ENCODE results near the gene ADAMTS12.

The ADAMTS12 gene

DNA sequence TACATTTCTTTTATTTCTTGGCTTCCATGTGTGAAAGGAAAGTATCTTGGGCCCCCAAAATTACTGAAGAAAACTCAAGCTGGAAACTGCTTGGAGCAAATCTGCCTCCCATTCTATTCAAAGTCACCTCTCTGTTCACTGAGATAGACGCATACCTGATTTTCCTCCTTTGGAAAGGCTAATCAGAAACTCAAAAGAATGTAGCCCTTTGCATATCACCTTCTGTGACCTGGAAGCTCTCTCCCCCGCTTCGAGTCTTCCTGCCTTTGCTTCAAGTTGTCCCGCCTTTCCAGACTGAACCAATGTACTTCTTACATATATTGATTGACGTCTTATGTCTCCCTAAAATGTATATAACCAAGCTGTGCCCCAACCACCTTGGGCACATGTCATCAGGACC is 39.3 kb upstream of the ADAMTS12 start:
- H3K36me3 ChIP-seq (ENCODE audit: control insufficient read depth in 1 of 2, insufficient read depth in 2 of 2, low read depth in 1 of 2, low read length in 2 of 2), result no peaks in the 10 kb centered on the region
- no peak overlapping the region for H4K91ac ChIP-seq (ENCODE audit: low read length)
- no peak overlapping the region for H2BK120ac ChIP-seq (ENCODE audit: low read depth, low read length)
- WGBS, result 84% methylated on average over 5 of the region's 5 CpGs
- no peak overlapping the region for H2AFZ ChIP-seq (ENCODE audit: low read depth, low read length)
- peaks cover 2% of the 10 kb centered on the region for H3K4me1 ChIP-seq (ENCODE audit: control insufficient read depth, insufficient read depth, low read depth, low read length)
- no peak overlapping the region for H4K8ac ChIP-seq (ENCODE audit: low read length)
- H2BK12ac ChIP-seq (ENCODE audit: low read length in 2 of 2), result no peak overlapping the region
- H3K4me2 ChIP-seq (ENCODE audit: low read length, poor library complexity, severe bottlenecking), result no peak overlapping the region
- no peak for DNase-seq
- no peak overlapping the region for H2BK15ac ChIP-seq (ENCODE audit: low read depth, poor library complexity, severe bottlenecking)
- H3K27ac ChIP-seq (ENCODE audit: low read length, poor library complexity, severe bottlenecking), result no peak overlapping the region
- H3K23ac ChIP-seq (ENCODE audit: low read length in 2 of 2), result no peak overlapping the region
- no peak overlapping the region for H2AK5ac ChIP-seq (ENCODE audit: low read length, severe bottlenecking)
- H3K9me3 ChIP-seq (ENCODE audit: control insufficient read depth, low read length), result no peaks in the 10 kb centered on the region
- H3K4ac ChIP-seq (ENCODE audit: low read depth in 1 of 2, low read length in 2 of 2), result no peak overlapping the region
- H2BK5ac ChIP-seq (ENCODE audit: low read depth, low read length, poor library complexity, severe bottlenecking), result no peak overlapping the region
- H3K4me3 ChIP-seq (ENCODE audit: insufficient read depth in 1 of 2, low read depth in 1 of 2, low read length in 2 of 2), result no peak overlapping the region
- H3K14ac ChIP-seq (ENCODE audit: low read length in 2 of 2), result no peak overlapping the region
- H3K9ac ChIP-seq (ENCODE audit: low read length), result no peak overlapping the region
- no peak overlapping the region for H3K18ac ChIP-seq (ENCODE audit: low read depth in 1 of 2, low read length in 2 of 2)
- no peaks in the 10 kb centered on the region for H3K79me1 ChIP-seq (replicated peaks; ENCODE audit: low read length, poor library complexity, severe bottlenecking)
- H3K27me3 ChIP-seq (ENCODE audit: control insufficient read depth in 1 of 2, insufficient read depth in 1 of 2, low read length in 2 of 2), result peaks cover 0 to under 1% of the 10 kb centered on the region in 2 experiments

DNA sequence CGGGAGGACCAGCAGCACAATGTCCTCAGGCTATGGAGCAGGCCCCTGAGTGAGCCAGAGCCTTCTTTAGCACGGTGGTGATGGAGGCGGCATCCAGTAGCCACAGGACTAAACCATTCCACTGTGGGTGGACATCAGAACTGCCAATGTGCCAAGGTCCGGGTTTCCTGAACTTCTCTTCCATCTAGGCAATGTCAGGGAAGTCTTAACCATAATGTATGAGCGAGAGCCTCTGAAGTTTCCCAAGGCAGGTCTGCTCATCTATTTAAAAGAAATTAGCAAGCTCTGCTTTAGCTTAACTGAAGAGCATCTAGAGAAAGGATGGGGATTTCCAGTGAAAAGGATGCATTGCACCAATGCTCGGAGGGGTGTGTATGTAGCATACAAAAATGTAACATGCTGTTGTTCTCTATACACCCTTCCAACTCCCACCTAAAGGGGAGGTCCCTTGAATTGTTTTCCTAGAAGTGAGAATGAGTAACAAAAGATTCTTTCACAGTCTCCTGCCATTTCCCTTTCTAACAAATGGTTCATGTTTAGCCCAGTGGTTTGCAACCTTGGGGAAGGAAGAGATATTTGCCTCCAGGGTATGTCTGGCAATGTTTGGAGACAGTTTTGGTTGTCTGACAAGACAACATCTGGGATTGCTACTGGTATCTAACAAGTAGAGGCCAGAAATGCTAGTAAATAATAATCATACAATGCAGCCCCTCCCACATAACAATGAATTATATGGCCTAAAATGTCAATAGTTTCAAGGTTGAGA is 38.3 kb upstream of the ADAMTS12 start:
- Histone ChIP-seq H2BK12ac (ENCODE audit: low read length in 2 of 2) (no peak overlapping the region), H2BK15ac (ENCODE audit: low read depth, poor library complexity, severe bottlenecking) (no peak overlapping the region), H2BK120ac (ENCODE audit: low read depth, low read length) (no peak overlapping the region), H3K79me1 (replicated peaks; ENCODE audit: low read length, poor library complexity, severe bottlenecking) (no peaks in the 10 kb centered on the region), H3K27ac (ENCODE audit: low read length, poor library complexity, severe bottlenecking) (no peak overlapping the region), H3K18ac (ENCODE audit: low read depth in 1 of 2, low read length in 2 of 2) (no peak overlapping the region), H3K36me3 (ENCODE audit: control insufficient read depth in 1 of 2, insufficient read depth in 2 of 2, low read depth in 1 of 2, low read length in 2 of 2) (no peaks in the 10 kb centered on the region), H3K9me3 (ENCODE audit: control insufficient read depth, low read length) (no peaks in the 10 kb centered on the region), H2BK5ac (ENCODE audit: low read depth, low read length, poor library complexity, severe bottlenecking) (no peak overlapping the region), H2AK5ac (ENCODE audit: low read length, severe bottlenecking) (no peak overlapping the region), H3K27me3 (ENCODE audit: control insufficient read depth in 1 of 2, insufficient read depth in 1 of 2, low read length in 2 of 2) (no peaks in the 10 kb centered on the region), H2AFZ (ENCODE audit: low read depth, low read length) (no peak overlapping the region), H3K14ac (ENCODE audit: low read length in 2 of 2) (no peak overlapping the region), H3K4me3 (ENCODE audit: insufficient read depth in 1 of 2, low read depth in 1 of 2, low read length in 2 of 2) (no peak overlapping the region), H3K4me2 (ENCODE audit: low read length, poor library complexity, severe bottlenecking) (no peak overlapping the region), H4K8ac (ENCODE audit: low read length) (no peak overlapping the region), H3K9ac (ENCODE audit: low read length) (no peak overlapping the region), H3K4ac (ENCODE audit: low read depth in 1 of 2, low read length in 2 of 2) (no peak overlapping the region), H3K23ac (ENCODE audit: low read length in 2 of 2) (no peak overlapping the region), H4K91ac (ENCODE audit: low read length) (no peak overlapping the region), H3K4me1 (ENCODE audit: control insufficient read depth, insufficient read depth, low read depth, low read length) (no peaks in the 10 kb centered on the region)
- no peak for DNase-seq
- WGBS, result 91% methylated on average over 5 of the region's 6 CpGs

DNA sequence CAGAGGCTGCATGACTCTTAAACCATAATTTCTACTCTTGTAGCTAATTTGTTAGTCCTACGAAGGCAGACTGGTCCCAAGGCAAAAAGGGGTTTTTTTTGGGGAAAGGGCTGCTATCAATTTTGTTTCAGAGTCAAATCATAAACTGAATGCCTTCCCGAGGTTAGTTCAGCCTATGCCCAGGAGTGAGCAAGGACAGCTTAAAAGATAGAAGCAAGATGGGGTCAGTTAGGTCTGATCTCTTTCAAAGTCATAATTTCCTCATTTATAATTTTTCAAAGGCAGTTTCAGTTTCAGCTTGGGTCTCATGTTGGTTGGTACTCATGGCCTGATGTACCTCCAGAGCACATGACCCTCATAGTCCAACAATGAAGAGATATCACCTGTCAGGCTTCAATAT is 36.5 kb upstream of the ADAMTS12 start:
- no peak overlapping the region for H3K4me2 ChIP-seq (ENCODE audit: low read length, poor library complexity, severe bottlenecking)
- H2BK15ac ChIP-seq (ENCODE audit: low read depth, poor library complexity, severe bottlenecking), result no peak overlapping the region
- H3K36me3 ChIP-seq (ENCODE audit: control insufficient read depth in 1 of 2, insufficient read depth in 2 of 2, low read depth in 1 of 2, low read length in 2 of 2), result no peaks in the 10 kb centered on the region

DNA sequence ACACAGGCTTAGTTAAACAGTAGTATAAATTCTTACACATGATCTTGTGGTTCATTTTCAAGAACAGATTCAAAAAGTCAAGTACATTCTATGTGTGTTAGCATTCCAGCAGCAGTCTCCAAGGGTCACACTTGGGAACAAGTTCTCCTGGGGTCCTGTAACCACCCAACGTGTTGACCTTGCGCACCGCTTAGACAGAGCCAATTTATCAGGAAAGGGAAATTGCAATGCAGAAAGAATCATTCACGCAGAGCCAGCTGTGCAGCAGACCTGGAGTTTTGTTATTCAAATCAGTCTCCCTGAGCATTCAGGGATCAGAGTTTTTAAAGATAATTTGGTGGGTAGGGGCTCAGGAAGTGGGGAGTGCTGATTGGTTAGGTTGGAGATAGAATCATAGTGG is 35.9 kb upstream of the ADAMTS12 start:
- H3K9ac ChIP-seq (ENCODE audit: low read length), result no peak overlapping the region
- no peak overlapping the region for H2BK120ac ChIP-seq (ENCODE audit: low read depth, low read length)
- H4K91ac ChIP-seq (ENCODE audit: low read length), result no peak overlapping the region
- H3K23ac ChIP-seq (ENCODE audit: low read length in 2 of 2), result no peak overlapping the region
- no peak overlapping the region for H3K4me2 ChIP-seq (ENCODE audit: low read length, poor library complexity, severe bottlenecking)
- no peak overlapping the region for H3K18ac ChIP-seq (ENCODE audit: low read depth in 1 of 2, low read length in 2 of 2)
- H3K27ac ChIP-seq (ENCODE audit: low read length, poor library complexity, severe bottlenecking), result no peak overlapping the region
- 69% methylated on average over 4 of the region's 4 CpGs for whole genome bisulfite sequencing
- H3K79me1 ChIP-seq (replicated peaks; ENCODE audit: low read length, poor library complexity, severe bottlenecking), result no peaks in the 10 kb centered on the region
- no peaks in the 10 kb centered on the region for H3K27me3 ChIP-seq (ENCODE audit: control insufficient read depth in 1 of 2, insufficient read depth in 1 of 2, low read length in 2 of 2)
- no peak for DNase-seq
- no peaks in the 10 kb centered on the region for H3K9me3 ChIP-seq (ENCODE audit: control insufficient read depth, low read length)
- H2AK5ac ChIP-seq (ENCODE audit: low read length, severe bottlenecking), result no peak overlapping the region
- H2BK12ac ChIP-seq (ENCODE audit: low read length in 2 of 2), result no peak overlapping the region
- H2AFZ ChIP-seq (ENCODE audit: low read depth, low read length), result no peak overlapping the region
- no peak overlapping the region for H2BK5ac ChIP-seq (ENCODE audit: low read depth, low read length, poor library complexity, severe bottlenecking)
- H3K4ac ChIP-seq (ENCODE audit: low read depth in 1 of 2, low read length in 2 of 2), result no peak overlapping the region
- H3K4me3 ChIP-seq (ENCODE audit: insufficient read depth in 1 of 2, low read depth in 1 of 2, low read length in 2 of 2), result no peak overlapping the region
- no peaks in the 10 kb centered on the region for H3K36me3 ChIP-seq (ENCODE audit: control insufficient read depth in 1 of 2, insufficient read depth in 2 of 2, low read depth in 1 of 2, low read length in 2 of 2)
- H3K14ac ChIP-seq (ENCODE audit: low read length in 2 of 2), result no peak overlapping the region
- no peaks in the 10 kb centered on the region for H3K4me1 ChIP-seq (ENCODE audit: control insufficient read depth, insufficient read depth, low read depth, low read length)
- no peak overlapping the region for H2BK15ac ChIP-seq (ENCODE audit: low read depth, poor library complexity, severe bottlenecking)
- no peak overlapping the region for H4K8ac ChIP-seq (ENCODE audit: low read length)

More for the DNA sequence above, 36.5 kb upstream of the ADAMTS12 start:
- Histone ChIP-seq H2AFZ (ENCODE audit: low read depth, low read length) (no peak overlapping the region), H3K27me3 (ENCODE audit: control insufficient read depth in 1 of 2, insufficient read depth in 1 of 2, low read length in 2 of 2) (no peaks in the 10 kb centered on the region), H3K27ac (ENCODE audit: low read length, poor library complexity, severe bottlenecking) (no peak overlapping the region), H4K91ac (ENCODE audit: low read length) (no peak overlapping the region), H2BK12ac (ENCODE audit: low read length in 2 of 2) (no peak overlapping the region), H3K4ac (ENCODE audit: low read depth in 1 of 2, low read length in 2 of 2) (no peak overlapping the region), H3K9ac (ENCODE audit: low read length) (no peak overlapping the region), H2AK5ac (ENCODE audit: low read length, severe bottlenecking) (no peak overlapping the region), H3K79me1 (replicated peaks; ENCODE audit: low read length, poor library complexity, severe bottlenecking) (no peaks in the 10 kb centered on the region), H3K4me3 (ENCODE audit: insufficient read depth in 1 of 2, low read depth in 1 of 2, low read length in 2 of 2) (no peak overlapping the region), H3K18ac (ENCODE audit: low read depth in 1 of 2, low read length in 2 of 2) (no peak overlapping the region), H3K4me1 (ENCODE audit: control insufficient read depth, insufficient read depth, low read depth, low read length) (no peaks in the 10 kb centered on the region), H3K14ac (ENCODE audit: low read length in 2 of 2) (no peak overlapping the region), H3K23ac (ENCODE audit: low read length in 2 of 2) (no peak overlapping the region), H3K9me3 (ENCODE audit: control insufficient read depth, low read length) (no peaks in the 10 kb centered on the region), H2BK5ac (ENCODE audit: low read depth, low read length, poor library complexity, severe bottlenecking) (no peak overlapping the region), H2BK120ac (ENCODE audit: low read depth, low read length) (no peak overlapping the region), H4K8ac (ENCODE audit: low read length) (no peak overlapping the region)
- no peak for DNase-seq
- 94% methylated on average over 2 of the region's 2 CpGs for WGBS

Measured in mesenchymal stem cell (in vitro differentiated cells and primary cell).